Neural progenitor cell (in vitro differentiated cells): ENCODE results near the gene OR10V1. TPM values are rescaled to one million over a fixed set of nuclear protein-coding genes. Genes with fewer than 3 reads are reported as not detected.
A peak's percentile ranks its signal among the peaks of the same experiment; 100 is the strongest.

Source experiments
- DNase-seq: peaks from one replicate; pipeline ENCODE4 v3.0.0-alpha.2; 2016; ENCODE audit warnings: low spot score
- H2AFZ ChIP-seq: fragments of 200-600 bp; sonication (generic); replicated peaks from 2 replicates; pipeline ENCODE4 v1.6.1; 2016; ENCODE audit warnings: antibody characterized with exemption
- H3F3A ChIP-seq: fragments of 200-600 bp; sonication (generic); 2 replicates; pipeline ENCODE4 v1.6.1; 2016; ENCODE audit warnings: antibody characterized with exemption, low read depth
- H3K27ac ChIP-seq: fragments of 200-600 bp; sonication (generic); 2 replicates; pipeline ENCODE4 v1.5.1; 2016; ENCODE audit warnings: mild to moderate bottlenecking
- H3K27me3 ChIP-seq: fragments of 200-600 bp; sonication (generic); 2 replicates; pipeline ENCODE4 v1.6.1; 2016; ENCODE audit warnings: mild to moderate bottlenecking, moderate library complexity
- H3K36me3 ChIP-seq: fragments of 200-600 bp; sonication (generic); 2 replicates; pipeline ENCODE4 v1.5.1; 2016
- H3K4me1 ChIP-seq: fragments of 200-600 bp; sonication (generic); 2 replicates; pipeline ENCODE4 v1.6.1; 2016; ENCODE audit warnings: mixed run types
- H3K4me2 ChIP-seq: fragments of 200-600 bp; sonication (generic); 2 replicates; pipeline ENCODE4 v1.6.1; 2016
- H3K4me3 ChIP-seq: fragments of 200-600 bp; sonication (generic); 2 replicates; pipeline ENCODE4 v1.5.1; 2016
- H3K79me2 ChIP-seq: fragments of 200-600 bp; sonication (generic); 2 replicates; pipeline ENCODE4 v1.6.1; 2016; ENCODE audit warnings: low read depth
- H3K9ac ChIP-seq: fragments of 200-600 bp; sonication (generic); 2 replicates; pipeline ENCODE4 v1.6.1; 2016
- H3K9me3 ChIP-seq: fragments of 200-600 bp; sonication (generic); 2 replicates; pipeline ENCODE4 v1.5.1; 2016; ENCODE audit warnings: low read depth
- H4K20me1 ChIP-seq: fragments of 200-600 bp; sonication (generic); 2 replicates; pipeline ENCODE4 v1.6.1; 2016; ENCODE audit warnings: low read depth
- H3K27ac Mint-ChIP-seq: 3 replicates; pipeline ENCODE4 v1.8.0; 2021; ENCODE audit warnings: mixed read lengths
- H3K27me3 Mint-ChIP-seq: 2 replicates; pipeline ENCODE4 v1.8.0; 2022; ENCODE audit warnings: low read depth, mild to moderate bottlenecking, inconsistent platforms, moderate library complexity, mixed read lengths; ENCODE audit not compliant: insufficient read depth
- H3K36me3 Mint-ChIP-seq: 3 replicates; pipeline ENCODE4 v1.8.0; 2021; ENCODE audit warnings: mixed read lengths
- H3K4me1 Mint-ChIP-seq: 3 replicates; pipeline ENCODE4 v1.8.0; 2021; ENCODE audit warnings: mixed read lengths
- H3K4me3 Mint-ChIP-seq: 3 replicates; pipeline ENCODE4 v1.8.0; 2021; ENCODE audit warnings: mild to moderate bottlenecking, moderate library complexity, mixed read lengths
- H3K9me3 Mint-ChIP-seq: 3 replicates; pipeline ENCODE4 v1.8.0; 2020; ENCODE audit warnings: mixed read lengths
- CTCF ChIP-seq: fragments of 200-600 bp; sonication (generic); IDR thresholded peaks from 2 replicates; pipeline ENCODE4 v1.5.1; 2017; ENCODE audit warnings: antibody characterized with exemption, mild to moderate bottlenecking
- EZH2 ChIP-seq: fragments of 200-600 bp; sonication (generic); IDR thresholded peaks from 2 replicates; pipeline ENCODE4 v1.6.1; 2017; ENCODE audit warnings: antibody characterized with exemption, mild to moderate bottlenecking, moderate library complexity
- EZH2phosphoT487 ChIP-seq: fragments of 200-600 bp; sonication (generic); IDR thresholded peaks from 2 replicates; pipeline ENCODE4 v1.6.1; 2017; ENCODE audit warnings: antibody characterized with exemption
- total RNA-seq: library from RNA; depleted of rRNA; stranded (reverse); fragments of >200 nt; gene quantifications from 2 replicates; pipeline ENCODE4 v1.2.3, GENCODE V29; 2015; ENCODE audit warnings: low replicate concordance

The OR10V1 gene
- total RNA-seq, 1 donor from 2014 or later, result not detected

GRCh38 chr11:59754494-59754858, 40.8 kb upstream of the OR10V1 start:
- DNase-seq, result peak; percentile 56
- no peaks in the 10 kb centered on the region for H3K27me3 ChIP-seq
- H3K4me1 Mint-ChIP-seq, result peaks cover 18% of the 10 kb centered on the region
- TF ChIP-seq EZH2phosphoT487, result no peak
- H3F3A ChIP-seq, result peaks cover 22% of the 10 kb centered on the region
- H3K4me3 Mint-ChIP-seq, result peak overlapping the region; percentile 94
- H4K20me1 ChIP-seq, result peaks cover 17% of the 10 kb centered on the region
- no peak overlapping the region for H3K27ac Mint-ChIP-seq
- no peaks in the 10 kb centered on the region for H3K36me3 ChIP-seq
- H3K27me3 Mint-ChIP-seq, result peaks cover 17% of the 10 kb centered on the region
- H2AFZ ChIP-seq, result peak overlapping the region; percentile 95
- no peaks in the 10 kb centered on the region for H3K9me3 ChIP-seq
- peak overlapping the region; percentile 84 for H3K4me3 ChIP-seq
- no peaks in the 10 kb centered on the region for H3K4me1 ChIP-seq
- peak overlapping the region; percentile 88 for H3K4me2 ChIP-seq
- no peak overlapping the region for H3K27ac ChIP-seq
- H3K36me3 Mint-ChIP-seq, result no peaks in the 10 kb centered on the region
- no peak overlapping the region for H3K9ac ChIP-seq
- H3K79me2 ChIP-seq, result peaks cover 38% of the 10 kb centered on the region
- H3K9me3 Mint-ChIP-seq, result no peaks in the 10 kb centered on the region

GRCh38 chr11:59753650-59754493, 40.2 kb upstream of the OR10V1 start:
- Histone ChIP-seq H3K4me2 (peak overlapping the region; percentile 88), H3K27me3 (no peaks in the 10 kb centered on the region), H3K4me3 (peak overlapping the region; percentile 84), H4K20me1 (peaks cover 11% of the 10 kb centered on the region), H2AFZ (peak overlapping the region; percentile 95), H3K79me2 (peaks cover 32% of the 10 kb centered on the region), H3K4me1 (no peaks in the 10 kb centered on the region), H3K36me3 (no peaks in the 10 kb centered on the region), H3K27ac (no peak overlapping the region), H3K9me3 (no peaks in the 10 kb centered on the region), H3F3A (peaks cover 22% of the 10 kb centered on the region), H3K9ac (no peak overlapping the region)
- H3K9me3 Mint-ChIP-seq, result no peaks in the 10 kb centered on the region
- peaks cover 14% of the 10 kb centered on the region for H3K4me1 Mint-ChIP-seq
- TF ChIP-seq EZH2 (no peak), CTCF (peak; percentile 93)
- H3K27ac Mint-ChIP-seq, result no peak overlapping the region
- peak; percentile 86 for DNase-seq
- peak overlapping the region; percentile 94 for H3K4me3 Mint-ChIP-seq
- H3K36me3 Mint-ChIP-seq, result no peaks in the 10 kb centered on the region
- peaks cover 17% of the 10 kb centered on the region for H3K27me3 Mint-ChIP-seq

- no peaks in the 10 kb centered on the region for H3F3A ChIP-seq
- H2AFZ ChIP-seq, result no peak overlapping the region
- no peak overlapping the region for H3K4me3 ChIP-seq
- H3K27me3 Mint-ChIP-seq, result no peaks in the 10 kb centered on the region
- no peaks in the 10 kb centered on the region for H3K79me2 ChIP-seq
- no peaks in the 10 kb centered on the region for H3K36me3 Mint-ChIP-seq
- H3K4me1 Mint-ChIP-seq, result no peaks in the 10 kb centered on the region
- DNase-seq, result no peak
- no peaks in the 10 kb centered on the region for H3K27me3 ChIP-seq
- no peaks in the 10 kb centered on the region for H3K9me3 ChIP-seq
- H3K27ac ChIP-seq, result no peak overlapping the region
- no peaks in the 10 kb centered on the region for H4K20me1 ChIP-seq
- H3K9ac ChIP-seq, result no peak overlapping the region
- no peak for TF ChIP-seq EZH2
- no peak for TF ChIP-seq CTCF
- TF ChIP-seq EZH2phosphoT487, result no peak
- H3K27ac Mint-ChIP-seq, result no peak overlapping the region
- H3K4me1 ChIP-seq, result no peaks in the 10 kb centered on the region
- no peak overlapping the region for H3K4me3 Mint-ChIP-seq
- H3K4me2 ChIP-seq, result no peak overlapping the region
- H3K9me3 Mint-ChIP-seq, result no peaks in the 10 kb centered on the region
- H3K36me3 ChIP-seq, result no peaks in the 10 kb centered on the region
These were observed 32.5 kb upstream of the OR10V1 start for GRCh38 chr11:59746111-59746510.

- Histone ChIP-seq H3K36me3 (no peaks in the 10 kb centered on the region), H3K27ac (no peak overlapping the region), H4K20me1 (no peaks in the 10 kb centered on the region), H3K9me3 (no peaks in the 10 kb centered on the region), H2AFZ (no peak overlapping the region), H3K4me2 (no peak overlapping the region), H3K4me3 (no peak overlapping the region), H3K9ac (no peak overlapping the region), H3F3A (no peaks in the 10 kb centered on the region), H3K79me2 (no peaks in the 10 kb centered on the region), H3K4me1 (no peaks in the 10 kb centered on the region), H3K27me3 (no peaks in the 10 kb centered on the region)
- no peaks in the 10 kb centered on the region for H3K4me1 Mint-ChIP-seq
- TF ChIP-seq EZH2 (no peak), EZH2phosphoT487 (no peak), CTCF (no peak)
- no peak overlapping the region for H3K27ac Mint-ChIP-seq
- H3K4me3 Mint-ChIP-seq, result no peak overlapping the region
- H3K9me3 Mint-ChIP-seq, result no peaks in the 10 kb centered on the region
- no peaks in the 10 kb centered on the region for H3K36me3 Mint-ChIP-seq
- H3K27me3 Mint-ChIP-seq, result no peaks in the 10 kb centered on the region
- DNase-seq, result no peak
These were observed 17.4 kb upstream of the OR10V1 start for GRCh38 chr11:59730896-59731565.
